Measurements from ENCODE around the gene AMPH. TPM values are rescaled to one million over a fixed set of nuclear protein-coding genes. Genes with fewer than 3 reads are reported as not detected.

AMPH gene
- total and polyA plus RNA-seq, 9 of the 15 experiments (the other 6 are each of a cell fraction or from before 2014, with no cell fraction given): 0.03 to 0.35 TPM; not detected in 7

GRCh38 chr7:38367301-38367890, 263.8 kb downstream of the AMPH start:
- H3K27me3 ChIP-seq (ENCODE audit: control insufficient read depth in 2 of 2, insufficient read depth in 2 of 2, low read length in 2 of 2): no peaks in the 10 kb centered on the region
- H3K4me2 ChIP-seq (ENCODE audit: insufficient read depth, low read length): no peak overlapping the region
- no peaks in the 10 kb centered on the region for H3K9me1 ChIP-seq (ENCODE audit: control insufficient read depth, insufficient read depth, low read length)
- DNase-seq (ENCODE audit: extremely low read depth in 1 of 4, low spot score in 3 of 4) (no peak), FAIRE-seq (no peak), ATAC-seq (no peak)
- CTCF ChIA-PET (ENCODE audit: low intra/inter-chr PET ratio): no interaction called here
- no peak overlapping the region for H3K9ac ChIP-seq (ENCODE audit: insufficient read depth in 1 of 2, low read depth in 2 of 2, low read length in 2 of 2)
- in situ Hi-C loops (cut with MboI) (no loop called here), intact Hi-C loops (cut with micrococcal nuclease) (no loop called here)
- TF ChIP-seq NR4A1 (CRISPR knock-in tag; IDR thresholded peaks at IDR 0.05) (no peak), NR4A1 (tag; IDR thresholded peaks at IDR 0.05) (no peak), CBX1 (IDR thresholded peaks at IDR 0.05; ENCODE audit: low read depth) (no peak), ELK3 (CRISPR knock-in tag; IDR thresholded peaks at IDR 0.05) (no peak), ZNF175 (CRISPR knock-in tag; IDR thresholded peaks at IDR 0.05; ENCODE audit: low read depth) (no peak), CREBBP (IDR thresholded peaks at IDR 0.05; ENCODE audit: low read depth, low read length) (no peak), FOXM1 (IDR thresholded peaks at IDR 0.05; ENCODE audit: low read depth) (no peak), FOXM1 (CRISPR knock-in tag; IDR thresholded peaks at IDR 0.05; ENCODE audit: low read depth) (no peak)
- no peak overlapping the region for H3K4me3 ChIP-seq
- peaks cover 11% of the 10 kb centered on the region; the same call in 2 of the 3 replicates for H3K79me2 ChIP-seq (ENCODE audit: control insufficient read depth, insufficient read depth, low read length)
- no peaks in the 10 kb centered on the region for H3K9me3 ChIP-seq (replicated peaks; ENCODE audit: control insufficient read depth, insufficient read depth, low read depth, low read length)
- no TSS peak for BruUV-seq (replicated peaks)
- H3K36me3 ChIP-seq (ENCODE audit: control insufficient read depth, insufficient read depth, low read length): peaks cover 33% of the 10 kb centered on the region; the same call in 1 of the 3 replicates
- WGBS (ENCODE audit: insufficient coverage, low coverage, missing lambda C conversion rate): 78% methylated on average over 1 of the region's 1 CpG
- POLR2A ChIA-PET: interaction anchor here (1.1 to 1.7 kb wide), 2 partner anchors 32 to 170 kb away, joined by 3 to 4 read pairs; no protein-coding TSS in a partner anchor
- no peak overlapping the region for H3K27ac ChIP-seq (ENCODE audit: extremely low read depth, low read depth, low read length)
- no peak overlapping the region for H2AFZ ChIP-seq (ENCODE audit: low read depth, low read length)
- no peaks in the 10 kb centered on the region; the same call in 1 of the 2 replicates for H4K20me1 ChIP-seq (replicated peaks; ENCODE audit: control insufficient read depth, insufficient read depth, low read length)
- no peaks in the 10 kb centered on the region for H3K4me1 ChIP-seq (replicated peaks in 1 of 2; ENCODE audit: control insufficient read depth in 2 of 2, insufficient read depth in 2 of 2, low read length in 2 of 2)

Data from K562 (cell line).